Glutamatergic neuron (in vitro differentiated cells): ENCODE measurements around the gene ELOF1. TPM values are rescaled to one million over a fixed set of nuclear protein-coding genes. Genes with fewer than 3 reads are reported as not detected.

ENCODE experiments used
- DNase-seq: peaks from one replicate; pipeline ENCODE4 v3.0.0; 2022
- H3K27ac Mint-ChIP-seq: one replicate; pipeline ENCODE4 v1.8.0; 2020; ENCODE audit warnings: mild to moderate bottlenecking, mixed read lengths, inconsistent platforms; ENCODE audit not compliant: unreplicated experiment
- H3K27me3 Mint-ChIP-seq: one replicate; pipeline ENCODE4 v1.8.0; 2020; ENCODE audit warnings: mild to moderate bottlenecking, moderate library complexity, mixed read lengths, inconsistent platforms; ENCODE audit not compliant: unreplicated experiment
- H3K36me3 Mint-ChIP-seq: one replicate; pipeline ENCODE4 v1.8.0; 2020; ENCODE audit warnings: mild to moderate bottlenecking, mixed read lengths, inconsistent platforms; ENCODE audit not compliant: unreplicated experiment
- H3K4me1 Mint-ChIP-seq: one replicate; pipeline ENCODE4 v1.8.0; 2020; ENCODE audit warnings: mild to moderate bottlenecking, low read depth, mixed read lengths, inconsistent platforms; ENCODE audit not compliant: unreplicated experiment
- H3K4me3 Mint-ChIP-seq: one replicate; pipeline ENCODE4 v1.8.0; 2020; ENCODE audit warnings: mild to moderate bottlenecking, mixed read lengths, inconsistent platforms; ENCODE audit not compliant: unreplicated experiment
- H3K9me3 Mint-ChIP-seq: one replicate; pipeline ENCODE4 v1.8.0; 2020; ENCODE audit warnings: mild to moderate bottlenecking, moderate library complexity, mixed read lengths, inconsistent platforms; ENCODE audit not compliant: unreplicated experiment
- total RNA-seq: library from RNA; stranded (reverse); fragmentation: NEBNext Ultra II Directional; extraction: Animal tissue kit (Norgen Biotek cat#: 25700); gene quantifications from one replicate; pipeline ENCODE4 v1.2.1, GENCODE V29; 2021; ENCODE audit not compliant: unreplicated experiment
- TF ChIP-seq, protein P1 (sequence below): fragments of 200-600 bp; sonication (generic); IDR thresholded peaks from one replicate; pipeline ENCODE4 v1.5.0; 2021; ENCODE audit not compliant: partially characterized antibody, unreplicated experiment

ELOF1 gene
- total RNA-seq, 1 donor from 2014 or later, result 50.7 TPM

DNA sequence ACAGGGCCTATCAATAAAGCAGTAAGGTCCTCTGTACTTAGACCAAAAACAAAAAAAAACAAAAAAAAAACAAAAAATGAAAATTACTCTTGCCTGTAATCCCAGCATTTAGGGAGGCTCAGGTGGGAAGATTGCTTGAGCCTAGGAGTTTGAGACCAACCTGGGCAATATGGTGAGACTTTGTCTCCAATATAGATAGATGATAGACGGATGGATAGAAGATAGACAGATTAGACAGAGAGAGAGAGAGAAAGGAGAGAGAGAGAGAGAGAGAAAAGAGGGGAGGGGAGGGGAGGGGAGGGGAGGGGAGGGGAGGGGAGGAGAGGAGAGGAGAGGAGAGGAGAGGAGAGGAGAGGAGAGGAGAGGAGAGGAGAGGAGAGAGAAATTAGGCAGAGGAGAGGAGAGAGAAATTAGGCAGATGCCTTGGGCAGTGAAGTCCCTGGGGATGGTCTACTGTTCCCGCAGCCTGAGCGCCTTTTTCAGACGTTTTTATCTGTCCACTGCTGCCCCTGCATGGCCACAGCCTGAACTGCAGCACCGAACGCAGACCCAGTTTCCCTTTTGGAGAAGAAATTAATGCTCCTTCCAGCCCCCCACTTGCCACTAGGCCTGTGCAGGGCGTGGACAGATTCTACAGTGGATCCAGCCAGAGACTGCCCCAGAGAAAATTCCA, 28.4 kb upstream of the ELOF1 start:
- H3K36me3 Mint-ChIP-seq, result no peaks in the 10 kb centered on the region

GRCh38 chr19:11586331-11586730, 27.3 kb upstream of the ELOF1 start:
- H3K4me1 Mint-ChIP-seq, result peaks cover 2% of the 10 kb centered on the region
- H3K36me3 Mint-ChIP-seq, result no peaks in the 10 kb centered on the region
- H3K27me3 Mint-ChIP-seq, result peaks cover 8% of the 10 kb centered on the region
- H3K4me3 Mint-ChIP-seq, result no peak overlapping the region
- TF ChIP-seq, protein P1, sequence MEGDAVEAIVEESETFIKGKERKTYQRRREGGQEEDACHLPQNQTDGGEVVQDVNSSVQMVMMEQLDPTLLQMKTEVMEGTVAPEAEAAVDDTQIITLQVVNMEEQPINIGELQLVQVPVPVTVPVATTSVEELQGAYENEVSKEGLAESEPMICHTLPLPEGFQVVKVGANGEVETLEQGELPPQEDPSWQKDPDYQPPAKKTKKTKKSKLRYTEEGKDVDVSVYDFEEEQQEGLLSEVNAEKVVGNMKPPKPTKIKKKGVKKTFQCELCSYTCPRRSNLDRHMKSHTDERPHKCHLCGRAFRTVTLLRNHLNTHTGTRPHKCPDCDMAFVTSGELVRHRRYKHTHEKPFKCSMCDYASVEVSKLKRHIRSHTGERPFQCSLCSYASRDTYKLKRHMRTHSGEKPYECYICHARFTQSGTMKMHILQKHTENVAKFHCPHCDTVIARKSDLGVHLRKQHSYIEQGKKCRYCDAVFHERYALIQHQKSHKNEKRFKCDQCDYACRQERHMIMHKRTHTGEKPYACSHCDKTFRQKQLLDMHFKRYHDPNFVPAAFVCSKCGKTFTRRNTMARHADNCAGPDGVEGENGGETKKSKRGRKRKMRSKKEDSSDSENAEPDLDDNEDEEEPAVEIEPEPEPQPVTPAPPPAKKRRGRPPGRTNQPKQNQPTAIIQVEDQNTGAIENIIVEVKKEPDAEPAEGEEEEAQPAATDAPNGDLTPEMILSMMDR, result no peak
- H3K9me3 Mint-ChIP-seq, result peaks cover 5% of the 10 kb centered on the region
- no peak for DNase-seq
- no peak overlapping the region for H3K27ac Mint-ChIP-seq

More for the DNA sequence above, 28.4 kb upstream of the ELOF1 start:
- TF ChIP-seq, protein P1, result peak; percentile 82
- Mint-ChIP-seq H3K27me3 (peaks cover 6% of the 10 kb centered on the region), H3K4me3 (peak overlapping the region; percentile 38), H3K27ac (no peak overlapping the region), H3K9me3 (peaks cover 7% of the 10 kb centered on the region), H3K4me1 (peaks cover 2% of the 10 kb centered on the region)
- peak; percentile 87 for DNase-seq

DNA sequence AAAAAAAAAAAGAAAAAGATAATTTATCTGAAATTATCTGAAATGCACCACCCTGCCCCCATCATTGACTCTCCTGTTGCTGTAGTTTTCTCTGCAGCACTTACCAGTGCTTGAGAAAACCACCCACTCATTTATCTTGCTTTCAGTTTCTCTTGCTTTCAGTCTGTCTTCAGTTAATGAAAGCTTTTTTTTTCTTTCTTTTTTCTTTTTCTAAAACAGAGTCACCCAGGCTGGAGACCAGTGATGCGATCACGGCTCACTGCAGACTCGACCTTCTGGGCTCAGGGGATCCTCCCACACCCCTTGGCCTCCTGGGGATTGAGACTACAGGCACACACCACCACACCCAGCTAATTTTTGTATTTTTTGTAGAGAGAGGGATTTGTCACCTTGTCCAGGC, 22.7 kb upstream of the ELOF1 start:
- Mint-ChIP-seq H3K27ac (no peak overlapping the region), H3K9me3 (peaks cover 3% of the 10 kb centered on the region), H3K4me1 (no peaks in the 10 kb centered on the region), H3K4me3 (no peak overlapping the region), H3K27me3 (peaks cover 15% of the 10 kb centered on the region), H3K36me3 (no peaks in the 10 kb centered on the region)
- TF ChIP-seq, protein P1, result no peak
- no peak for DNase-seq

DNA sequence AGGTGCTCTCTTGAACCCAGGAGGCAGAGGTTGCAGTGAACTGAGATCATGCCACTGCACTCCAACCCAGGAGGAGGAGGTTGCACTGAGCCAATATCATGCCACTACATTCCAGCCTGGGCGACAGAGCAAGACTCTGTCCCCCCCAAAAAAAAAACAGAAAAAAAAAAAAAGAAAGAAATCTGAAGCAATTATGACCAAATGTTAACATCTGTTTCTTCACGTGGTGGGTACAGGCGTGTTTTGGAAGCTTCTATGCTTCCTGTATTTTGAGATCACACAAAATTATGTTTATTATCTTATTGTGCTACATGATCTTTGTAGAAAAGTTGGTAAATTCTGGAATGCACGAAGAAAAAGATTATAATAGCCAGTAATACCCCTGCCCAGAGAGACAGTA, 21.1 kb upstream of the ELOF1 start:
- Mint-ChIP-seq H3K4me1 (no peaks in the 10 kb centered on the region), H3K27ac (no peak overlapping the region), H3K36me3 (no peaks in the 10 kb centered on the region), H3K27me3 (peaks cover 13% of the 10 kb centered on the region), H3K4me3 (no peak overlapping the region), H3K9me3 (peaks cover 1% of the 10 kb centered on the region)
- DNase-seq, result no peak
- TF ChIP-seq, protein P1, result no peak

DNA sequence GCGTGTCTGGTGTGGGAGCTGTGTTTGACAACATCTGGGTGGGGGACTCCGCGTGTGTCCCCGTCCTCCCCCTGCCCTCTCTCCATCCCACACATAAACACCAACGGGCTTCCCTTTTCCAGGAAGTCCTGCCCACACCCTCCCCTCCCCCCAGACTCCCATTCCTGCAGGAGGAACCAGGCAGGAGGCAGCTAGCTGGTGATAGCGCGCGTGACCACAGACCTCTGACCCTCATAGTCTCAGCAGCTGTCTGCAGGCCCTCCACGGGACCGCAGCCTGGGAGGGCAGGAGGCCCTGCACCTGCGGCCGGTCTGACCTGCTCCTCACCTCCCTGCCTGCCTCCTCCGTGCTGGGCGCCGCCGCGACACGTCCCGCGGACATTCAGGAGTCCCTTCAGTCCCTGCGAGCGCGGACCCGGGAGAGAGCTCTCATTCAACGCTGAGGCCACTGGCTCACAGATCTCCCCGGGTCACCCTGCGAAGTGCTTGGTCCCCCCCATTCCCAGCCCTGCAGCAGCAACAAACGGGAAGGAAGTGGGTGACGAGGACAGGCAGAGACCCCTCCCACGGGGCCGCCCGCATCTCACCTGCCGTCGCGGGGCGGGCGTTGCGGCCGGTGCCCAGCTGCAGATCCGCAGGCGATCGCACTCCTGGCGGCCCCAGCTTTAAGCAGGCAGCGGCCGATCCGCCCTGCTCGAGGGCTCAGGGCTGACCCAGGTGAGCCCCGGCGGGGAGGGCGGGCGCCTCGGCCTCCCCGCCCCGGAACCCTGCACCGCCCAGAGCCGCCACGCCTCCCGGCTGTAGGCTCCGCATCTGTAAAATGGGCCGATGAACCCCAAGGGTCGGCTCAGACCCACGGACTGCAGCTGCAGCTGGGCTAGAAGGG, 19.5 kb upstream of the ELOF1 start:
- TF ChIP-seq, protein P1, result no peak
- Mint-ChIP-seq H3K4me3 (no peak overlapping the region), H3K27ac (no peak overlapping the region)

More for the DNA sequence above, 19.5 kb upstream of the ELOF1 start:
- H3K9me3 Mint-ChIP-seq, result no peaks in the 10 kb centered on the region
- peaks cover 12% of the 10 kb centered on the region for H3K27me3 Mint-ChIP-seq
- no peaks in the 10 kb centered on the region for H3K36me3 Mint-ChIP-seq
- DNase-seq, result peak; percentile 52
- H3K4me1 Mint-ChIP-seq, result no peaks in the 10 kb centered on the region
